Measurements from ENCODE around the gene SLC2A13. TPM values are rescaled to one million over a fixed set of nuclear protein-coding genes. Genes with fewer than 3 reads are reported as not detected.
"Not testable (repeated sequence)": the region's sequence is repeated elsewhere in the genome, so short reads cannot be mapped to it uniquely, and the experiment has no call there.

SLC2A13 gene
- total RNA-seq, 6 experiments from 2014 or later: 5.2 to 11.7 (median 8.7) TPM

- no peaks in the 10 kb centered on the region for H3K9me3 ChIP-seq
- H3K4me1 ChIP-seq: peaks cover 0 to 8% (median 0%) of the 10 kb centered on the region in 4 donors
- no peaks in the 10 kb centered on the region for H3K27me3 ChIP-seq
- TF ChIP-seq, protein P1, sequence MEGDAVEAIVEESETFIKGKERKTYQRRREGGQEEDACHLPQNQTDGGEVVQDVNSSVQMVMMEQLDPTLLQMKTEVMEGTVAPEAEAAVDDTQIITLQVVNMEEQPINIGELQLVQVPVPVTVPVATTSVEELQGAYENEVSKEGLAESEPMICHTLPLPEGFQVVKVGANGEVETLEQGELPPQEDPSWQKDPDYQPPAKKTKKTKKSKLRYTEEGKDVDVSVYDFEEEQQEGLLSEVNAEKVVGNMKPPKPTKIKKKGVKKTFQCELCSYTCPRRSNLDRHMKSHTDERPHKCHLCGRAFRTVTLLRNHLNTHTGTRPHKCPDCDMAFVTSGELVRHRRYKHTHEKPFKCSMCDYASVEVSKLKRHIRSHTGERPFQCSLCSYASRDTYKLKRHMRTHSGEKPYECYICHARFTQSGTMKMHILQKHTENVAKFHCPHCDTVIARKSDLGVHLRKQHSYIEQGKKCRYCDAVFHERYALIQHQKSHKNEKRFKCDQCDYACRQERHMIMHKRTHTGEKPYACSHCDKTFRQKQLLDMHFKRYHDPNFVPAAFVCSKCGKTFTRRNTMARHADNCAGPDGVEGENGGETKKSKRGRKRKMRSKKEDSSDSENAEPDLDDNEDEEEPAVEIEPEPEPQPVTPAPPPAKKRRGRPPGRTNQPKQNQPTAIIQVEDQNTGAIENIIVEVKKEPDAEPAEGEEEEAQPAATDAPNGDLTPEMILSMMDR (IDR thresholded peaks at IDR 0.05): no peak
- no peak for TF ChIP-seq POLR2A (IDR thresholded peaks at IDR 0.05)
- no peak overlapping the region for H3K27ac ChIP-seq
- no peak for DNase-seq
- no peaks in the 10 kb centered on the region for H3K36me3 ChIP-seq
- intact Hi-C loops (cut with DNase I): no loop called here
- ATAC-seq: peak in 1 of 4 donors; percentile 6
- no peak overlapping the region for H3K4me3 ChIP-seq
- 74% methylated on average over 6 of the region's 6 CpGs for WGBS (ENCODE audit: insufficient coverage, low coverage, low lambda C conversion rate, missing lambda C conversion rate)
Measured at GRCh38 chr12:40054555-40055227, 51.2 kb downstream of the SLC2A13 start.

DNA sequence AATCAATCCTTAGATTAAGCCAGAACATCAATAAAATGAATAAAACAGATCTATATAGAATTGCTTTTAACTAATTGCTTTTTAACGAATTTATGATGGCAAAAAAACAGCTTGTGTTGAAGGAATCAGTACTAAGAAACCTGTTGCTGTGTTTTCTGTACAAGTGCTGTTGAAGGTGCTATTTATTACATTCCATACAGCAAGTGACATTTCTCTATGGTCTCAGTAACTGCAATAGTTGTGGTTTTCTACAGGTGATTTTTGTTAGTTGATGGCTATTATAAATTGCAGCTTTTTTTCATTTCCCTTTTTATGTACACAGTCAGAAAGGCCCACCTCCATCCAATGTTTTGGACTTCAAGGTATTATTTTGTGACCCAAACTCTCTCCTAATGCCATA, 56.6 kb downstream of the SLC2A13 start:
- Histone ChIP-seq H3K27me3 (no peaks in the 10 kb centered on the region), H3K4me3 (no peak overlapping the region), H3K36me3 (no peaks in the 10 kb centered on the region), H3K4me1 (no peaks in the 10 kb centered on the region), H3K27ac (no peak overlapping the region), H3K9me3 (no peaks in the 10 kb centered on the region)
- ATAC-seq (no peak), DNase-seq (no peak)
- intact Hi-C loops (cut with DNase I): no loop called here
- TF ChIP-seq POLR2A (IDR thresholded peaks at IDR 0.05): no peak
- TF ChIP-seq, protein P1 (IDR thresholded peaks at IDR 0.05): no peak
- 86% methylated on average over 1 of the region's 1 CpG for WGBS (ENCODE audit: insufficient coverage, low coverage, low lambda C conversion rate, missing lambda C conversion rate)

GRCh38 chr12:40047002-40047401, 58.9 kb downstream of the SLC2A13 start:
- H3K4me3 ChIP-seq; H3K9me3 ChIP-seq; ATAC-seq; H3K27me3 ChIP-seq; H3K27ac ChIP-seq; H3K36me3 ChIP-seq; DNase-seq; intact Hi-C loops (cut with DNase I); H3K4me1 ChIP-seq: not testable (repeated sequence)
- 90% methylated on average over 3 of the region's 3 CpGs for WGBS (ENCODE audit: insufficient coverage, low coverage, low lambda C conversion rate, missing lambda C conversion rate)

- Histone ChIP-seq H3K4me1 (no peaks in the 10 kb centered on the region), H3K4me3 (no peak overlapping the region), H3K36me3 (no peaks in the 10 kb centered on the region), H3K27me3 (no peaks in the 10 kb centered on the region), H3K9me3 (no peaks in the 10 kb centered on the region), H3K27ac (no peak overlapping the region)
- TF ChIP-seq, protein P1 (IDR thresholded peaks at IDR 0.05): no peak
- TF ChIP-seq POLR2A (IDR thresholded peaks at IDR 0.05): no peak
- ATAC-seq (no peak), DNase-seq (no peak)
- 100% methylated on average over 2 of the region's 2 CpGs for WGBS (ENCODE audit: insufficient coverage, low coverage, low lambda C conversion rate, missing lambda C conversion rate)
- intact Hi-C loops (cut with DNase I): no loop called here
Measured at GRCh38 chr12:40045656-40046055, 60.2 kb downstream of the SLC2A13 start.

GRCh38 chr12:40044396-40044795, 61.5 kb downstream of the SLC2A13 start:
- DNase-seq: no peak
- Histone ChIP-seq H3K27me3 (no peaks in the 10 kb centered on the region), H3K4me3 (no peak overlapping the region), H3K27ac (no peak overlapping the region), H3K36me3 (no peaks in the 10 kb centered on the region), H3K9me3 (no peaks in the 10 kb centered on the region), H3K4me1 (no peaks in the 10 kb centered on the region)
- no peak for TF ChIP-seq POLR2A (IDR thresholded peaks at IDR 0.05)
- TF ChIP-seq, protein P1 (IDR thresholded peaks at IDR 0.05): no peak
- intact Hi-C loops (cut with DNase I): no loop called here
- ATAC-seq: no peak
